Measurements from ENCODE around the gene FBLN1.
A peak's percentile ranks its signal among the peaks of the same experiment; 100 is the strongest.

DNA sequence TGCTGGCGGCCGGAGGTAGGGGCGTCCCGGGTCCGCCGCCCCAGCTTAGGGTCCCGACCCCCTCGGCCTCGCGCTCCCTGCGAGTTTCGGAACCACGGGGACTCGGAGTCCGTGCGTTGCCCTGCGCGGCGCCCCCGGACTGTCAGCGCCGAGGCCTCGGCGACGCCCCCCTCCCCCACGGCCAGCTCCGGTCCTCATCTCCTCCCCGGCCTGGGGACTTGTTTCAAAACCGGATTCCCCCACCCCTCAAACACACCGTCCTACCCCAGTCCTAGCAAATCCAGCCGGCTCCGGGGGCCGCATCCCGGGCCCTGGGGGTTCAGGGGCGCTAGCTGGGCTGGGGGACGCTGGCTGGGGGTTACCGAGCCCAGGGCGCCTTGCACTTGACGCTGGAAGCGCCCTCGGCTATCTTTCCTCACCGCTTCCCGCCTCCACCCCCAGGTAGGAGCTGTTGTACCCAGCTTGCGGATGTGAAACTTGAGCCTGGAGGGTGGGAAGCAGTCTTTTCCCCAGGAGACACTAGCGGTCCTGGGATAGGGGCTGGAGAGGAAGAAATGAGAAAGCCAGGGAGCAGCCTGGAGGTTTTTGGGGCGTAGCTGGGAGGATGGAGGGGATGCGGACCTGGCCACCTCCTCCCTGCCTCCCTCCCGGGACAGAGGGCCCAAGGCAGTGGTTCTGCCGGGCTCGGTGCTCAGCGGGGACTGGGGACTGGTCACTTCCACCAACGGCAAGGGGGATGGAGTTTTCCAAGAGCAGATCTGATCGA lies 550 bp downstream of the FBLN1 start:
- TF ChIP-seq ZSCAN31 (CRISPR knock-in tag; IDR thresholded peaks at IDR 0.05; ENCODE audit: low read depth) (no peak), TAF1 (CRISPR knock-in tag; IDR thresholded peaks at IDR 0.05) (0 out of 2 replicates have a peak, but pooled peaks have one; percentile 31), NFYB (CRISPR knock-in tag; IDR thresholded peaks at IDR 0.05) (no peak)

Measured in HepG2 (cell line).